ENCODE measurements around the gene NEUROG2. TPM values are rescaled to one million over a fixed set of nuclear protein-coding genes. Genes with fewer than 3 reads are reported as not detected.

The NEUROG2 gene
- total RNA-seq, 1 donor from 2014 or later: not detected

DNA sequence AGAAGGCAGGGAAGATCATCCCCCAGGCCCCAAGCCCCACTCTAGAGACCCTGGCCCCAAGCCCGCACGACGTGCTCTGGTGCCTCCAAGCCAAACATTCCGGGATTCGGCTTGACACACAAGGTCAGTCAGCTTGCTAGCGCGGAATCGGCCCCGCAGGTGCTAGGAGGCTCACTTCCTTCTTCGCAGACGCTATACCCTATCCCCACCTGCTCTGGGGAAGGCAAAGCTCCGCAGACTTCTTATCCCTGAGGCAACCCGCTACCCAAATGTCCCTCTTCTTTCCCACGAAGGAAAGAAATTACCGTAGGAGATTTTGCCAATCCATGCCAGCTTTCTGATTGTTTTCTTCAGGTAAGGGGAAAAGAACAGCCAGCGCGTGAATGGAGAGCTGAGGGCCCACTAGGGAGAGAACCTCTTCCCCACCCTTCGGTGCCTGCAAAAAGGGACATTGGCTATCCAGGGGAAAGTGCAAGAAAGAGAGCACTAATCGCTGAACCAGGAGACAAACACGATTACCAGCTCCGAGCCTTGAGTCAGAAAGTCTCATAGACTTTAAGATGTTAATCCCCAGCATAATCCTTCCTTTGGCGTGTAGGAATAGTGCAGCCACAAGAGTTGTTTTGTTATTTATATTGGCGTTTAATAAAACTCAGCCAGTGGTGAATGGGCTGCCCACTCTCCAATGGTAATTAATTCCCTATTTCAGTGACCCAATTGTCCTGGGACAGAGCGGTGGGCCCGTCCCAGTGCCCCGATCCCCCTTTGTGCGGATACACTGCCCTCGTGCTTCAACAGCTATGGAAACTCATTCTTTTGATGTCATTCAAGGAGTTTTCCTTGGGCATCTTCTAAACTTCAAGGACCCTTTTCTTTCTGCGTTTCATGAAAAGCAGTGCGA, 5.4 kb upstream of the NEUROG2 start:
- DNase-seq (ENCODE audit: extremely low read depth, low read depth, low spot score): no peak

GRCh38 chr4:112520598-112521122, 4.7 kb upstream of the NEUROG2 start:
- DNase-seq (ENCODE audit: extremely low read depth, low read depth, low spot score): no peak

- DNase-seq (ENCODE audit: extremely low read depth, low read depth, low spot score): no peak
Measured at GRCh38 chr4:112519689-112520597, 4.0 kb upstream of the NEUROG2 start.

DNA sequence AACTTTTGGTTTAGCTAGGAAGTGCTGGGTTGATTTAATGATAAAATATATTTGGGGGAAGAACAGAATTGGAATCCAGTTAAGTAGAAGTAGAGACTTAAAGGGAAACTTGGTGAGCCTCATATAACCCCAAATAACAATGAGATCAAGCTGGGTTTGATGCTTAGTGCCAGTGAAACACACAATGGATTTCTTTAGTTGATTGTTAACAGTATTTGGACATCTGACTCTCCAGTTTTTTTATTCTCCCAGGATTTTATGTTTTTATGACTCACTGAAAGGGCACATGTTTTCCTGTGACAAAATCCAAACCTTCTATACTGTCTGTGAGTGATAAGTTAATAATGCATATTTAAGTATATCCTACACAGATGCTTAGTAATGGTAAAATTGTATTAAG, 2.7 kb upstream of the NEUROG2 start:
- DNase-seq (ENCODE audit: extremely low read depth, low read depth, low spot score): no peak

DNA sequence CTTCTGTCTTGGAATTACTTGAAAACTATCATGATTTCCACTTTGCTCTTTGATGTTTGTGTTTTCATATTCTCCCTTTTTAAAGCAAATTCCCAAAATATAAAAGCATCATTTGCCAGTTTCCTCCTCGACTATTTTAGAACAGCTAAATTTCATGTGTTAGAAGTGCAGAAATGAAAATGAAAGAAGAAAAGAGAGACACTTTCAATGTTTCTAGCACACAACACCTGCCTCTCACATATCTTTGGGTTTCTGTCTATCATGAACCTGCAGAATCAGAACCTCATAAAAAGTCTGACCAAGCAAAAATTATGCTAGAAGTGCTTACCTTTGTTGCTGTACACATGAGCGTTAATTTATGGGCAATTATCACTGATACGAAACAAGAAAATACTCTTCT, 1.9 kb upstream of the NEUROG2 start:
- DNase-seq (ENCODE audit: extremely low read depth, low read depth, low spot score): no peak

GRCh38 chr4:112517067-112517634, 1.2 kb upstream of the NEUROG2 start:
- no peak for DNase-seq (ENCODE audit: extremely low read depth, low read depth, low spot score)

- DNase-seq (ENCODE audit: extremely low read depth, low read depth, low spot score): no peak
Measured at GRCh38 chr4:112516471-112517066, 589 bp upstream of the NEUROG2 start.

- no peak for DNase-seq (ENCODE audit: extremely low read depth, low read depth, low spot score)
Measured at GRCh38 chr4:112515198-112516065, 548 bp downstream of the NEUROG2 start.

GRCh38 chr4:112514647-112515197, 1.3 kb downstream of the NEUROG2 start:
- no peak for DNase-seq (ENCODE audit: extremely low read depth, low read depth, low spot score)

DNA sequence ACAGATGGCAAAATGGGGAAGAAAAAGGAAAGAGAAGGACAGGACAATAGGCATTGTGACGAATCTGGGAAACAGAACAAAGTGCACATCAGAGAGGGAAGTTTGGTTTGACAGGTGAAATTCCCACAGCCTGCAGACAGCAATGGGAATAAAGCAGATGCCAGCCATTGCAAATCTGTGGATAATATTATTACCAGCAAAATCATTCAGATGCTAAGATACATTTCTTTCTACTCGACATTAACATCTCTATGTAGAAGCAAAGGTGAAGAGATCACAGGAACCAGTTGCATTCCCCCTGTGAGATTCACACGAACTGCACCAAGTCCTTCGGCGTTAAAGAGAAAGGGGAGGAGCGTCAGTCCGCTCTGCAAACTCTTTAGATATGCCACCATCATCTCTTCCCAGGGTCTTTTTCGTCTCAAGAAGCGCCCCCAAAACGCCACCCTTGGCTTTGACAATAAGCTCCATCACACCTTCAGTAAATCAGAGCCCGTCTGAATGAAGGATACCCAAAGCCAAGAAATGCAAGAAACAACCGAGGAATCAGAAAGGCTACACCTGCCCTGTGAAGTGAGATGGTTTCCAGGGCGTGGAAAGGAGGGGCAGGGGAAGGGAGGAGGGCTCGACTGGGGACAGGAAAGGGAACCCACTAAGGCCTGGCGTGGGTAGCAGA, 1.9 kb downstream of the NEUROG2 start:
- no peak for DNase-seq (ENCODE audit: extremely low read depth, low read depth, low spot score)

GRCh38 chr4:112511803-112512118, 4.2 kb downstream of the NEUROG2 start:
- no peak for DNase-seq (ENCODE audit: extremely low read depth, low read depth, low spot score)

GRCh38 chr4:112511093-112511802, 4.7 kb downstream of the NEUROG2 start:
- no peak for DNase-seq (ENCODE audit: extremely low read depth, low read depth, low spot score)

GRCh38 chr4:112510291-112511092, 5.5 kb downstream of the NEUROG2 start:
- no peak for DNase-seq (ENCODE audit: extremely low read depth, low read depth, low spot score)

DNA sequence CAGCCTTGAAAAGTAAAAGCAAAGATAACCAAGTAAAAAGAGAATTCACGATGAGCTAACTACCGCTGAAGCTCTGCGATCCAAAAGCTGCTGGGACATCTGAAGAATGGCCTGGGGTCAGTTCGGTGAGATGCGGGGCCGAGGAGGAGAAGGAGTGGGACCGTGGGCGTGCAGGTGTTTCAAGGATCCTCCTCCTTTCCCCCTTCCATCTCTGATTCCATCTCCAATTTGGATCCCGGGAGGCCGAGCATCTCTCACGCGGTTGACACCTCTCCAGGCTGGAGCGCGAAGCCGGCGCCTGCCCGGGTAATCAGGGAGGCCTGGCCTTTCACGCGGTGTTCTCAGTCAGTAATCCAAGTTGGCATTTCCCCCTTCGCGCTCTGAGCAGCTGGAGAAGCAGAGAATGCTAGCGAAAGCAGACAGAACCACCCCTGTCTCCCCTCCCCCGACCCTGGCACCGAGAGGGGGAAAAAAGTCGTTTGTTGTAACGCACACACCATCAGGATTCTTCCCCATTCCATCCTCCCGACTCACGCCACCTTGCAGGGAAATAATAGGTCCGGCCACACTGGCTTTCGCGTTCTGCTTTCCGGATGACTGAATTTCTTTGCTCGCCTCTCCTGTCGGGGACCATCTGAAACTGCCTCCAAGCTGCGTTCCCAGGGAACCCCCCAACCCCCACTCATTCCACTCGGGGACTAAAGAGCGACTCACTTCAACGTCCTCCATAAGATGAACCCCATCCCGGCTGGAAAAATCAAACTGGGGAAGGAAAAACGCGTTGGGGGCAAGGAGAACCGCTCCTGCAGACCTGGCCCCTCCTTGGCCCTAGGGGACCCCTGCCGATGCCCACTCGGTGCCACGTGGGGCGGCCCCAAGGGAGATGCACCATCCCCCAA, 6.5 kb downstream of the NEUROG2 start:
- DNase-seq (ENCODE audit: extremely low read depth, low read depth, low spot score): no peak

DNA sequence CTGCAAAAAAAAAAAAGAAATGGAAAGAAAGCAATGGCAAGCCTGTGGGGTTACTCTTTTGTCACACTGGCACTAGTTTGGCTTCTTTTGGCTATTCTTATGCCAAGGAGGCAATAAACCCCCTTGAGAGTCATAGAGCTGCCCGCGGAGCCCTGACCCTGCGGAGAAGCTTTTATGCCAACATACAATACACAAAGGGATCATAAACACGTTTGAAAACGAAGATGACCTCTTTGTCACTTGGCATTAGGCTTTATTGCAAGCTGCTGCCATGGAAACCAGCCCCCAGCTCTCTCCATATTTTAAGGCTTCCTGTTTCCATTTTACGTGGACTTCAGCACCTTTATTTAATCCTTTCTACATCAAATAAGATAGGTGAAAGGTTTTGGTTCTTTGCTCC, 7.6 kb downstream of the NEUROG2 start:
- DNase-seq (ENCODE audit: extremely low read depth, low read depth, low spot score): no peak

- no peak for DNase-seq (ENCODE audit: extremely low read depth, low read depth, low spot score)
Measured at GRCh38 chr4:112504807-112505206, 11.2 kb downstream of the NEUROG2 start.

- no peak for DNase-seq (ENCODE audit: extremely low read depth, low read depth, low spot score)
Measured at GRCh38 chr4:112502871-112503270, 13.1 kb downstream of the NEUROG2 start.

Data from glomerular endothelial cell (primary cell).